GM21529 (cell line): ENCODE data around the gene ACOT12.
"Not testable (repeated sequence)": the region's sequence is repeated elsewhere in the genome, so short reads cannot be mapped to it uniquely, and the experiment has no call there.

ENCODE experiments used
- ATAC-seq: cut with Tn5 transposase; IDR thresholded peaks from one replicate; pipeline ENCODE4 v1.9.1; 2021; ENCODE audit not compliant: unreplicated experiment

The ACOT12 gene

DNA sequence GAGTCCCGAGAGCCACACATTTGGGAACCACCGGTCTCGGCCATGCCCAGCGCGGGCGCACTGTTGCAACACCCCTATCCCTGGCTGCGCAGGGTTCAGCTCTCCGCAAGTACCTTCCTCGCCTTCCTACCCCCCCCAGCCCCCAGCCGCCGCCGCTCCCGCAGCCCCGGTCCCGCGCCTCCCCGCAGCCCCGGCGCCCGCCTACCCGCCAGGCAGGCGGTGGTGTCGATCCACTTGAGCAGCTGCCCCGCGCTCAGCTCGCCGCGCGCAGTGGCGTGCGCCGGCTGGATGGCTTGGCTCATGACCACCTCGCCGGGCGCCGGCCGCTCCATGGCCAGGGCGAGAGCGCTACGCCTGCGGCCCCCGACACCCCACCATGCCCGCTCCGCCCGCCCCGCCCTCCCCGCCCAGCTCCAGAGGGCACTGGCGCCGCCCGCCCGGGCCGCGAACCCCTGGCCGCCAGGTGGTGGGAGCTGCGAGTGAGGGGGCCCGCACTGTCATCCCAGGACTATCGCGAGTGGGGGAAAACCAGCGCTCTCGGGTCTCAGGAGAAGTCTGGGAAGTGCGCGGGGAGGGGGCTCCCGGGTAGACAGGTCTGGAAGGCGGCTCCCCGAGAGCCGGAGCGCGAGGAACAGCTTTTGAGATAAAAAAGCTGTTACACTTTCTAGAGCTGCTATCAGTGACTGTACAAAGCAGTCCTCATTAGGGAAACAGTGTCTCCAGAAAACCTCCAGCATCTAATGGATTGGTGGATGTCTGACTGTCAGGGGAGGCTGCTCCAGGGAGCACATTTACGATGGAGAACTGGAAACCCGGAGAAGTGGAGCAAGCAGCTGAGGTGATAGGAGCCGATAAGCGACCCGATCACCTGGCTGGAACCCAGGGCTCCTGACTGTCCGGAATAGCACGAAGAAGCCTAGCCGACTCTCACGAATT is at the start of gene ACOT12:
ACOT12 (minus strand) TSS at position 352 of the 936 bp plus-strand sequence; CDS start at position 332, 20 bp downstream.
- no peak for ATAC-seq

DNA sequence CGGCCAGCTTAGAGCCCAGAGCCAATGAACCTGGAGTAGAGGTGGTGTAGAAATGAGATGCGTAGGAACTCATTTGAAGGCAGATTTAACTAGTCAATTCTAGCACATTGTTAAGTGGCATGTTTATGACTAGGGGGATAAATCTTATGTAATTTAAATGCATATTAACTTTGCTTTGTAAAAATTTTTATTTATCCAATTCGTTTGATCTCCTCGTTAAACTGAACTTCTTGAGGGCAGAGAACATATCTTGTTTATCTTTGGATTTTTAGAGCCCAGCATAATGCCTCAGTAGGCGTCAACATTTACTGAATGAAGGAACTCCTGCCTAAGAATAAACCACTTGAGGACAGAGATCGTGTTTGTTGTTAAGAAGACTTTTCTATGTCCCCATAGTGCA is 41.1 kb upstream of the ACOT12 start:
- no peak for ATAC-seq

- no peak for ATAC-seq
These were observed 36.1 kb upstream of the ACOT12 start for GRCh38 chr5:81429985-81430384.

DNA sequence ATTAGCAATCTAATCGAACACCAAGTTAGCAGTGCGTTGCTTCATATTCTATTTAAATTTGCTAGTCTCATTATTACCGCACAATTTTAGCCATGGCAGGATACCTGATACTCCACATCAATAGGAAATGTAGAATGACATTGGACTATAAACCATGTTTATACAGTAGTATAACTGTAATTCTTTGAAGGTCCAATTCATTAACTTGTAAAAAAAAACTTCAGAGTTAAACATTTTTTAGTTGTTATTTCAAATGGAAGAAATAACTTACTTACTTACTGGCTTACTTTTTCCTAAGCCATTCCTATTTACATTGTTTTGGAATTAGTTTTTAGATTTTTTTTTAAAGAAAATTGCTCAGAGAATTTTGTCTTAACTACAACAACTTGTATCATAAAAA is 35.4 kb upstream of the ACOT12 start:
- ATAC-seq = no peak

DNA sequence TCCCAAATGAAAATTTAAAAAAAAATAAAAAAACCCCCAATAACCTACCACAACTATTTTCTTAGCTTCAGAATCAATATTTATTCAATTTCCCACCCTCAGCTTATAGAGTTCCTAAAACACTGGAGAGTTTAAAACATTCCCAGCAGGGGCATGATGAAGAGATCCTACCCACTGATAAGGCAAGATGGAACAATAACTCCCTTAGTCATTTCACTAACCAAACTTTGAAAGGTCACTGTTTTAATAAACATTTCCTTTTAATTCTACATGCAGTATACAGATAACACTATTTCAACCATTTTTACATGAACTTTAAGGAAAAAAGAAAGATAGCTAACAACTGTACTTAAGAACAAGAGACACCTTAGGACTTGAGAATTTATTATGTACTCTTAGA is 34.9 kb upstream of the ACOT12 start:
- ATAC-seq = no peak

DNA sequence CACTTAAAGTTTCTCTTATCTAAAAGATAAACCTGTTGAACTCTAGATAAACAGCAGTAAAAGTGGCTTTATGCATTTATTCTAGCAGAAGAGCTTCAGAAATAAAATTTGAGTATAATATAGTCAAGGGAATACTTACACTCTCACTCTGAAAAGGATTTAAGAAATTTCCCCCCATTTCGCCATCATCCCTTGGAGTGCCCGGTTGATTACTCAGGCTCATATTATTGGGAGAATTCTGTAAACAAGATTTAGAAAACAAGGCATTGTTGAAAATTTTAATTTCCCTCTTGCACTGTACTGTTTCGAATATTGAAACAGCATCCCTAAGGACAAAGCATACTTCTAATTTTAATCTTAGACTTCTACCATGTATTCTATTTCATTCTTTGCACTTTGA is 34.5 kb upstream of the ACOT12 start:
- no peak for ATAC-seq

GRCh38 chr5:81427566-81427965 is 33.6 kb upstream of the ACOT12 start:
- no peak for ATAC-seq

DNA sequence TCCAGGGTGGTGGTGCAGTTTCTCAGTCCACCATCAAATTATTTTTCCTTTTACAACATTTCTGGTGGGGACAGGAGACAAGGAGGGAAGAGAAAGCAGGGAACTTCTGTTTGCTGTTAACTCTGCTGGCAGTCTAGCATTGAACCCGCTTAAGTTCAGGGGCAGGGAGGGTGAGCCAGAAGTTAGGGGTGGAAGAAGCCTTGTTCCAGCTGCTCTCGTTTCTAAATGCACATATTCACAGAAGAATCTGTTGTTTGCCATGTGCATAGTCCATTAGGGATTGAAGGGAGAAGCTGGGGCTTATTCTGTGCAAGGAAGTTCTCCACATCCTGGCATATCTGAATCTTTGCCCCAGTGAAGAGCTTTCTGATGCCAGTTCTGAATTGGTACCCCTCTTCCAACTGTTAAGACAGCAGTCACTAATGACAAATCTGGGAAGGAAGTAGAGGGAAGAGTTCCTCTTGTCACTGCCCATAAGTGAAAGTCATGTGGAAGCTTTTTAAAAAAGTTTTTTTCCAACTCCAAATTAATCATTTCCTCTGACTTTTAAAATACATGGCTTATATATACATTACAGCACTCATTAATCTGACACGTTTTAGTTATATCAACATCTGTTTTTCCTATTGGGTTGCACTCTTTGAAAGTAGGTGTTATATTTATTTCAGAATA is 32.6 kb upstream of the ACOT12 start:
- ATAC-seq = no peak

DNA sequence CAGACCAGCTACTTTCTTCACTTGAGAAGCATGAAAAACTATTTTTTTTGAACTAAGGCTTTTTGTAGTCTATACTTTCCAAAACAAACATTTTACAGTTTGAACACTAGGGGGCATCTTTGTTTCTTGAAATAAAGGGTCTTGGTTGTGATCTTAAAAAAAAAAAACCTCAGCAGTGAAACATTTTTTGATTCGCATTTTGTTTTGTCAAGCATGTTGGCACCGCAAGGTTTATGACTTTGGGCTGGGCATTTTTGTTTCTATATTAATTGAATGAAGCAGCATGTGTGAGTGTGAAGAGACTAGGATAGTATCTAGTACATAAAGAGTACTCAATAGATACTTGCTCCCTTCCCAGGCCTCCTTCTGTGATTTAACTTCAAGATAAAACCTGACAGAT is 31.6 kb upstream of the ACOT12 start:
- no peak for ATAC-seq

- ATAC-seq = no peak
These were observed 30.8 kb upstream of the ACOT12 start for GRCh38 chr5:81424728-81425127.

DNA sequence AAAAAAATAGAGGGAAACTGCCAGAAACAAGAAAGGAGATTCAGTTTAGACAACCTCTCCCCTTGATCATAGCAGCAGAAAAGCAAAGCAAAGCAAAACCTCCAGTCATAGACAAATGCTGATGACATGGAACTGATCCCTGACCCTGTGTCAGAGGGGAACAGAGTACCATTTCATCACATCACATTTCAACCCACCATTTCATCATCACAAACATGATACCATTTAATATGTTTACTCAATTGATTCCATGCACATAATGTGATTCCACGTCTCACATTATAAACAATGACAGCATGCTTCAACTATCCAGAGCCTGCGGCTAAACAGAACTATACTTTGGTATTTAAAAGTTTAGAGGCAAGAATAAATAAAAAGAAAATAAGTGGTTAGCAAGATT is 28.7 kb upstream of the ACOT12 start:
- ATAC-seq = no peak

DNA sequence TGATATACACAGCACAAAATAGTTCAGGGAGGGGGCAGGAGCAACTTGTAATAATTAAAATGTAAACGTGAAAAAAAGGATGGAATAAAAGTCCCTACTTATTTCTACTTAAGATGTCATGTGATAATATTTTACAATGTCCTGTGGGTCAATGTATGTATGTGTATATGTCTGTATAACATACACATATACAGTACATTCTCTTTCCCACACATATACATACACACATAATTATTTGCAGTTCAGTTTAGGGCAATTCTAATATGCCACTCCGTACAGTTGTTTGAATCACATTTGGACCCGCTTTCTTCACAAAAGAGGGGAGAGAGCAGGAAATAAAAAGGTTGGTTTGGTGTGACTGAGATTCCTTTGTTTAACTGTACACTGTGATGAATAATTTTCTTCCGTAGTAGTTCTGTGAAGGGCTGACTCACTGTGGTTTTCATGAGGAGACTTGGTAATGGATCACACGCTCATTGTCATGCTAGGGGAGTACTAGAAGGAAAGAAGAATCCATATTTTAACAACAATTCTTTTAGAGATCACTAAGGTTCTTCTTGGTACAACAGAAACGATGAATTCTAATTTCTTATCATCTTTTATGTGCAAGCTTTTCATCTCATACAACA is 26.2 kb upstream of the ACOT12 start:
- ATAC-seq = no peak

GRCh38 chr5:81418606-81419005 is 24.7 kb upstream of the ACOT12 start:
- no peak for ATAC-seq

DNA sequence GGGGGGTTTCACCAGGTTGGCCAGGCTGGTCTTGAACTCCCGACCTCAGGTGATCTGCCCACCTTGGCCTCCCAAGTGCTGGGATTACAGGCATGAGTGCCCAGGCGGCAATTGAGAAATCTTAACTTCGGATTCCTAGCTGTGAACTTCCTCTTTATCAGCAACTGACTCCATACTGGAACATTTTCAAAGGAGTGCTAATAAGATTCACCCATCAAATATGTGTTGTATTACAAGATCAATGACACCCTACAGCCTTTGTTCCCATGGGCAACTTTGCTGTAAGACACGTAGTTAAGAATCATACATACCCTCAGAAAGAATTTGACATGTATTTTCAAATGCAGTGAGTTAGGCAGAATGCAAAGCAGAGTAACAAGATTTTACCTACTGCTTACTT is 23.1 kb upstream of the ACOT12 start:
- no peak for ATAC-seq

GRCh38 chr5:81409896-81410295 is 16.0 kb upstream of the ACOT12 start:
- no peak for ATAC-seq

DNA sequence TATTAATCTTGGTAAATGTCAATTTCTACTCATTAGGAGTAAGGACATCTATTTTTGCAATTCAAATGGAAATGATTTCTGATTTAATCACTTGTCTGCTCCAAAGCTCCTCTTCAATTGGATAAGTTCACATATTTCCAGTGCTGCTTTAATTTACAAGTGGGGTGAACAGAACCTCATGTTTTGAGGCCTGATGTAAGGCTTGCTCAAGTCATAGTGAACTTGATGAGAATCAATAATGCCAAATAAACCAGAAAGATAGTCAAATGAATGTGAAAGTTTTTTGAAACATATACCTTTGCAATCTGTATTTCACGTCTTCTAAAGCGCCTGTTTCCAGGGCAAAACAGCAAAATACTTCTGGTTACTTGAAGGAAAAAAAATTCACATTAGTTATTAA is 15.4 kb upstream of the ACOT12 start:
- ATAC-seq = no peak

GRCh38 chr5:81408496-81408895 is 14.6 kb upstream of the ACOT12 start:
- no peak for ATAC-seq

- not testable (repeated sequence) for ATAC-seq
These were observed 13.9 kb upstream of the ACOT12 start for GRCh38 chr5:81407811-81408210.

- no peak for ATAC-seq
These were observed 11.4 kb upstream of the ACOT12 start for GRCh38 chr5:81405126-81405891.

GRCh38 chr5:81402192-81402930 is 8.4 kb upstream of the ACOT12 start:
- ATAC-seq = no peak
